ENCODE measurements around the gene TTLL13. TPM values are rescaled to one million over a fixed set of nuclear protein-coding genes. Genes with fewer than 3 reads are reported as not detected.
A peak's percentile ranks its signal among the peaks of the same experiment; 100 is the strongest.
"Not testable (repeated sequence)": the region's sequence is repeated elsewhere in the genome, so short reads cannot be mapped to it uniquely, and the experiment has no call there.

The TTLL13 gene
- total and polyA plus RNA-seq, 8 donors, result 0.10 TPM; not detected in 7

- 80 to 92% (median 89%) methylated on average over 10 of the region's 10 CpGs for WGBS, 5 donors
- Histone ChIP-seq H3K4me3 (no peak overlapping the region), H3K27ac (no peak overlapping the region), H3K9me3 (no peaks in the 10 kb centered on the region), H3K27me3 (no peaks in the 10 kb centered on the region), H3K36me3 (peaks cover 7 to 28% (median 24%) of the 10 kb centered on the region in 4 donors), H3K4me1 (peaks cover 2 to 5% (median 4%) of the 10 kb centered on the region in 4 donors)
- no peak for DNase-seq
- TF ChIP-seq POLR2AphosphoS5 (IDR thresholded peaks at IDR 0.05) (no peak), EP300 (IDR thresholded peaks at IDR 0.05) (no peak), POLR2A (IDR thresholded peaks at IDR 0.05) (no peak)
- TF ChIP-seq, protein P1, sequence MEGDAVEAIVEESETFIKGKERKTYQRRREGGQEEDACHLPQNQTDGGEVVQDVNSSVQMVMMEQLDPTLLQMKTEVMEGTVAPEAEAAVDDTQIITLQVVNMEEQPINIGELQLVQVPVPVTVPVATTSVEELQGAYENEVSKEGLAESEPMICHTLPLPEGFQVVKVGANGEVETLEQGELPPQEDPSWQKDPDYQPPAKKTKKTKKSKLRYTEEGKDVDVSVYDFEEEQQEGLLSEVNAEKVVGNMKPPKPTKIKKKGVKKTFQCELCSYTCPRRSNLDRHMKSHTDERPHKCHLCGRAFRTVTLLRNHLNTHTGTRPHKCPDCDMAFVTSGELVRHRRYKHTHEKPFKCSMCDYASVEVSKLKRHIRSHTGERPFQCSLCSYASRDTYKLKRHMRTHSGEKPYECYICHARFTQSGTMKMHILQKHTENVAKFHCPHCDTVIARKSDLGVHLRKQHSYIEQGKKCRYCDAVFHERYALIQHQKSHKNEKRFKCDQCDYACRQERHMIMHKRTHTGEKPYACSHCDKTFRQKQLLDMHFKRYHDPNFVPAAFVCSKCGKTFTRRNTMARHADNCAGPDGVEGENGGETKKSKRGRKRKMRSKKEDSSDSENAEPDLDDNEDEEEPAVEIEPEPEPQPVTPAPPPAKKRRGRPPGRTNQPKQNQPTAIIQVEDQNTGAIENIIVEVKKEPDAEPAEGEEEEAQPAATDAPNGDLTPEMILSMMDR (IDR thresholded peaks at IDR 0.05), result no peak
- intact Hi-C loops (cut with DNase I; ENCODE audit: low total_unique reads), result no loop called here
These were observed 5.3 kb upstream of the TTLL13 start for GRCh38 chr15:90243943-90244639.

DNA sequence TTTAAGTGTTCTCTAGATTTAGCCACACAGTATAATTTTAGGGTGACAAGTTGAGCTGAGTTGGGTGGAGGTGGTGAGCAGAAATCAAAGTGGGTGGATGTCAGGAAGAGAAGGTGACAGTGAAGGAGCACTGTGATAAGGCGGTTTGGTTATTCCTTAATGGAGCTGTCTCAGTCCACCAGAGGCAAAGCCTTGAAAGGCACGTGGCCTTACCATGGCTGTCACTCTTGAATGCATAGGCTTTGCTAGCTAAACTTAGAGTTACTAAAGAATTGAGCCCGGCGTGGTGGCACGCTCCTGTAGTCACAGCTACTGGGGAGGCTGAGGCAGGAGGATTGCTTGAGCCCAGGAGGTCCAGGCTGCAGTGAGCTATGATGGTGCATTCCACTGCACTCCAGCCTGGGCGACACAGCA lies 560 bp upstream of the TTLL13 start:
- Histone ChIP-seq H3K4me3 (peak overlapping the region; percentile 62 to 73 (median 63)), H3K9me3 (no peaks in the 10 kb centered on the region), H3K4me1 (peaks cover 4 to 17% (median 14%) of the 10 kb centered on the region in 4 donors), H3K27me3 (no peaks in the 10 kb centered on the region), H3K27ac (peak overlapping the region in 4 of 5 donors; percentile 43 to 69 (median 54)), H3K36me3 (no peaks in the 10 kb centered on the region)
- TF ChIP-seq POLR2AphosphoS5 (IDR thresholded peaks at IDR 0.05), result no peak
- TF ChIP-seq, protein P1 (IDR thresholded peaks at IDR 0.05), result no peak
- no peak for DNase-seq
- 45 to 76% (median 69%) methylated on average over 3 to 6 of the region's 6 CpGs for whole genome bisulfite sequencing, 5 donors
- intact Hi-C loops (cut with DNase I; ENCODE audit: low total_unique reads), result no loop called here

GRCh38 chr15:90257776-90258175 lies 8.4 kb downstream of the TTLL13 start:
- H3K9me3 ChIP-seq, result no peaks in the 10 kb centered on the region
- no peak for TF ChIP-seq POLR2A (IDR thresholded peaks at IDR 0.05)
- TF ChIP-seq, protein P1 (IDR thresholded peaks at IDR 0.05), result no peak
- no peak for TF ChIP-seq EP300 (IDR thresholded peaks at IDR 0.05)
- TF ChIP-seq POLR2AphosphoS5 (IDR thresholded peaks at IDR 0.05), result no peak
- no peaks in the 10 kb centered on the region for H3K4me1 ChIP-seq
- no peaks in the 10 kb centered on the region for H3K27me3 ChIP-seq
- no peaks in the 10 kb centered on the region for H3K36me3 ChIP-seq
- DNase-seq, result no peak
- no peak overlapping the region for H3K4me3 ChIP-seq
- 77 to 92% (median 89%) methylated on average over 7 of the region's 7 CpGs for WGBS, 5 donors
- no peak overlapping the region for H3K27ac ChIP-seq
- intact Hi-C loops (cut with DNase I; ENCODE audit: low total_unique reads), result no loop called here

DNA sequence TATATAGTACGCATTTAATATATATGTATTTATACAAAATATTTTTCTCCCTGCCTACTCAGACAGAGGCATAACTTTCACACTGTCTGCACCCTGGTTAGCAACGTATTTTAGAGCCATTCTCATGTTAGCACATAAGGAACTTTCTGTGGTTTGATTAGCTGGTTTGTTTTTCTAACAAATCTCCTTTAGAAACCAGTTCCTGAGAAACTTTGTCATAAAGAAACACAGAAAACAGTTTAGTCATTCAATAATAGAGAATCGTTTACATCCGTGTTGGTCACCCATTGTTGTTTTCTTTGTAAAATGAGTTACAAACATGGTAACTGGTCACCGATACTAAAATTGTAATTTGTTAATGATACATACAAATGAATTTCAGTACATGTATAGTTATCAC lies 10.2 kb downstream of the TTLL13 start:
- Histone ChIP-seq H3K36me3 (no peaks in the 10 kb centered on the region), H3K4me3 (no peak overlapping the region), H3K9me3 (no peaks in the 10 kb centered on the region), H3K27me3 (no peaks in the 10 kb centered on the region), H3K4me1 (peaks cover 3 to 4% (median 3%) of the 10 kb centered on the region in 4 donors), H3K27ac (no peak overlapping the region)
- 64 to 76% (median 75%) methylated on average over 5 of the region's 5 CpGs for WGBS, 5 donors
- TF ChIP-seq POLR2A (IDR thresholded peaks at IDR 0.05), result no peak
- intact Hi-C loops (cut with DNase I; ENCODE audit: low total_unique reads), result no loop called here
- no peak for DNase-seq

GRCh38 chr15:90260731-90261130 lies 11.4 kb downstream of the TTLL13 start:
- 83 to 87% (median 84%) methylated on average over 5 to 6 of the region's 6 CpGs for WGBS, 5 donors
- DNase-seq; intact Hi-C loops (cut with DNase I; ENCODE audit: low total_unique reads); H3K27ac ChIP-seq; H3K9me3 ChIP-seq; H3K4me3 ChIP-seq; H3K36me3 ChIP-seq; H3K27me3 ChIP-seq: not testable (repeated sequence)
- peaks cover 6 to 11% (median 9%) of the 10 kb centered on the region in 4 donors for H3K4me1 ChIP-seq
